Measurements from ENCODE around the gene C15orf39. TPM values are rescaled to one million over a fixed set of nuclear protein-coding genes. Genes with fewer than 3 reads are reported as not detected.

Gene C15orf39
- total RNA-seq, 4 donors from 2014 or later, result 10.6 to 18.3 (median 16.7) TPM

DNA sequence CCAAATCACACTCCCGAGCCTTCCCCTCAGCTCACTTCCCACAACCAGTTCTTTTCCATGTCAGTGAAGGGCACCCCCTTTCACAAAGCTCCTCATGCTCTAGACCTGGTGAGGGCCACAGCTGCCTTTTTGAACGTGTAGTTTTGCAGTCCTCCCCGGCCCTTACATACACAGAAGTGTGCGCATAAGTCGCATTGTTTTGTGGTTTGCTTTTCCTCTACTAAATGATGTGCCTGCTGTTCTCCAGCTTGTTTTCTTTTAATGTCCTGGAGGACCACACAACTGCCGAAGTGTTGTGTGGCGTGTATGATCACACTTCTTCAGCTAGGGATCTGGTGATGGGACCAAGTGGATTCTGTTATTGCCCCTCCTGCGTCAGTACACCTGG lies 7.6 kb downstream of the C15orf39 start:
- Histone ChIP-seq H3K36me3 (peaks cover 48 to 60% of the 10 kb centered on the region in 2 donors), H3K9me3 (no peaks in the 10 kb centered on the region), H3K27me3 (no peaks in the 10 kb centered on the region), H3K4me1 (peaks cover 4 to 13% of the 10 kb centered on the region in 2 donors), H3K4me3 (replicated peaks in 1 of 3) (no peak overlapping the region), H3K27ac (no peak overlapping the region)
- DNase-seq, result no peak
- no peak for TF ChIP-seq POLR2A (IDR thresholded peaks at IDR 0.05)
- TF ChIP-seq, protein P1, sequence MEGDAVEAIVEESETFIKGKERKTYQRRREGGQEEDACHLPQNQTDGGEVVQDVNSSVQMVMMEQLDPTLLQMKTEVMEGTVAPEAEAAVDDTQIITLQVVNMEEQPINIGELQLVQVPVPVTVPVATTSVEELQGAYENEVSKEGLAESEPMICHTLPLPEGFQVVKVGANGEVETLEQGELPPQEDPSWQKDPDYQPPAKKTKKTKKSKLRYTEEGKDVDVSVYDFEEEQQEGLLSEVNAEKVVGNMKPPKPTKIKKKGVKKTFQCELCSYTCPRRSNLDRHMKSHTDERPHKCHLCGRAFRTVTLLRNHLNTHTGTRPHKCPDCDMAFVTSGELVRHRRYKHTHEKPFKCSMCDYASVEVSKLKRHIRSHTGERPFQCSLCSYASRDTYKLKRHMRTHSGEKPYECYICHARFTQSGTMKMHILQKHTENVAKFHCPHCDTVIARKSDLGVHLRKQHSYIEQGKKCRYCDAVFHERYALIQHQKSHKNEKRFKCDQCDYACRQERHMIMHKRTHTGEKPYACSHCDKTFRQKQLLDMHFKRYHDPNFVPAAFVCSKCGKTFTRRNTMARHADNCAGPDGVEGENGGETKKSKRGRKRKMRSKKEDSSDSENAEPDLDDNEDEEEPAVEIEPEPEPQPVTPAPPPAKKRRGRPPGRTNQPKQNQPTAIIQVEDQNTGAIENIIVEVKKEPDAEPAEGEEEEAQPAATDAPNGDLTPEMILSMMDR (IDR thresholded peaks at IDR 0.05), result no peak
- 78 to 86% methylated on average over 8 of the region's 8 CpGs for WGBS, 2 donors
- intact Hi-C loops (cut with DNase I), result no loop called here

DNA sequence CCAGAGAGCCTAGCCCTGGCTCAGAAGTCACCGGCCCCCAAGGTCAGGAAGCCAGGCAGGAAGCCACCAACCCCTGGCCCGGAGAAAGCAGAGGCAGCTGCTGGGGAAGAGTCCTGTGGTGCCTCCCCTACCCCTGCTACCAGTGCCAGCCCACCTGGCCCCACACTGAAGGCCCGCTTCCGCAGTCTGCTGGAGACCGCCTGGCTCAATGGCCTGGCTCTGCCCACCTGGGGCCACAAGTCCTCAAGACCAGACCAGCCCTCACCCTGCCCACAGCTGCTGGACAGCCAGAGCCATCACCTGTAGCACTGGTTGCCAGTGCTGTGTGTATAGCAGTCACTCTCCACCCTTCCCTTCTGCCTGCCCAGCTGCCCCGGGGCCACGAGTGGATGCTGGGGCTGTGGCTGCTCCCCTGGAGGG lies 9.1 kb downstream of the C15orf39 start:
- DNase-seq, result no peak
- Histone ChIP-seq H3K4me3 (replicated peaks in 1 of 3) (no peak overlapping the region), H3K27me3 (no peaks in the 10 kb centered on the region), H3K36me3 (peaks cover 48 to 60% of the 10 kb centered on the region in 2 donors), H3K27ac (no peak overlapping the region), H3K9me3 (no peaks in the 10 kb centered on the region), H3K4me1 (peaks cover 0 to 8% of the 10 kb centered on the region in 2 donors)
- no peak for TF ChIP-seq POLR2A (IDR thresholded peaks at IDR 0.05)
- TF ChIP-seq, protein P1 (IDR thresholded peaks at IDR 0.05), result no peak
- WGBS, 2 donors, result 85% methylated on average over 2 of the region's 7 CpGs; no CpG with 5 or more reads in 1 of the 2 donors
- intact Hi-C loops (cut with DNase I), result no loop called here

DNA sequence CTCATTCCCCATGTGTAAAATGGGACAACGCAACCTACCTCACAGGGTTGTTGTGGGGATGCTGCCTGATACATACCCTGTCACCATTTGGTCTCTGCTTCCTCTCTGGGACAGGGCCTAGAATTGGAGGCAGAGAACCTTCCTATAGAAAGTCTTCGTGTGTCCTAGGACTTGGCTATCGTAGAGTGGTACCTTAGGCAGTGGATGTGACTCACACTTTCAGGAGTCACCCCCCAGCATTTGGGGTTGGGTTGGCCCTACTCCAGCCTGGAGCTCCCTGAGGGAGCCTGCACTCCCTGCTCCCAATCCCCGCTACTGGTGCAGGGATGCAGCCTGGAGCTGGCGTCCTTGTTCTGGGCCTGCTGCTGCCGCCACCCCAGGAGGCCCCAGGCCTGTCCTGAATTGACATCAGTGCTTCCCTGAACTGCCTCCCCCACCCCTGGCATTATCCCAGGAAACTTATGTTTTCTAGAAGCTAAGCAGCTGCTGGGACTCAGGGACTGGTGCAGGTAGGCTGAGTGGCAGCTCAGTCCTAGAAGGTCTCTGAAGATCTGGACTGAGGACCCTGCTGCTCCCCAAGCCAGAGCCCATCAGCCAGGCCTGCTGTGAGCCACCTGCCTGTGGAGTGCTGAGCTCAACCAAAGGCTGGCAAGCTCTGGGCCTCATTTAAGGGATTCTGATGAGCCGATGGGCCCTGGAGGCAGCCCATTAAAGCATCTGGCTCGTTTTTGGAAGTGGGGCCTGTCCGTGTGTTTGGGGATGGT lies 9.9 kb downstream of the C15orf39 start:
- no peak for DNase-seq
- H3K27me3 ChIP-seq, result no peaks in the 10 kb centered on the region
- H3K4me3 ChIP-seq (replicated peaks in 1 of 3), result no peak overlapping the region
- H3K4me1 ChIP-seq, result peaks cover 0 to 8% of the 10 kb centered on the region in 2 donors
- WGBS, 2 donors, result 83 to 91% methylated on average over 4 to 9 of the region's 9 CpGs
- intact Hi-C loops (cut with DNase I), result no loop called here
- H3K27ac ChIP-seq, result no peak overlapping the region
- no peaks in the 10 kb centered on the region for H3K9me3 ChIP-seq
- peaks cover 43 to 55% of the 10 kb centered on the region in 2 donors for H3K36me3 ChIP-seq
- no peak for TF ChIP-seq POLR2A (IDR thresholded peaks at IDR 0.05)
- TF ChIP-seq, protein P1 (IDR thresholded peaks at IDR 0.05), result no peak

DNA sequence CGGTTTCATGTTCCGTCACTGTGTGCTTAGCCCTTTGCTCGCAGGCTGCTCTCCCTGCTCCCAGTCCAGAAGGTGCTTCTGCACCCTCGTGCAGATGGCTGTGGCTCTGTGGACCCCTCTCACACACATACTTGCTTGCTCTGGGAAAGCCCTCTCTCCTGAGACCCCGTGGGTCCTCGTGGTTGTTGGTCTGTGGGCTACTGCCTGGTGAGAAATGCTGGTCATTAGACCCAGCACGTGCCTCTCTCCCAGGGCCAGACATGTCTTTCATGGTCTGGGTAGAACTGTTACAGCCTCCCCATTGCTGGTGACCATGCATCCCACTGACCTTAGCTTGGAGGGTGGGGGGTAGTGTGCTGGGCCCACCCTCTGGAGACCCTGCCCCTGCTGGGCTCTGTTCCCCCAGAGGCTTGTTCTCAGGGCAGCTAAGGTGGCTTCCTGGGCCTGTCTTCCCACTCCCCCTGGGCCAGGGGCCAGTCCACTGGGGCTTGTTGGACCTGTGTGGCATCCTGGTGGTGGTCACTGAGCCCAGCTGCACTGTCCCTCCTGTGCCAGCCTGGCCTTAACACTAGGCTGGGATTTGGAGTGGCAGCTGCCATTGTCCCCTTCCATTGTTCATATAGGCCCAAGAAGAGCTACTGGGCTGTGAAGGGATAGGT lies 10.6 kb downstream of the C15orf39 start:
- no peak for TF ChIP-seq POLR2A (IDR thresholded peaks at IDR 0.05)
- TF ChIP-seq, protein P1 (IDR thresholded peaks at IDR 0.05), result no peak
- 81 to 85% methylated on average over 6 to 7 of the region's 7 CpGs for WGBS, 2 donors
- H3K27me3 ChIP-seq, result no peaks in the 10 kb centered on the region
- peaks cover 37 to 49% of the 10 kb centered on the region in 2 donors for H3K36me3 ChIP-seq
- H3K4me3 ChIP-seq (replicated peaks in 1 of 3), result no peak overlapping the region
- peaks cover 0 to 8% of the 10 kb centered on the region in 2 donors for H3K4me1 ChIP-seq
- DNase-seq, result no peak
- no peak overlapping the region for H3K27ac ChIP-seq
- no peaks in the 10 kb centered on the region for H3K9me3 ChIP-seq
- intact Hi-C loops (cut with DNase I), result no loop called here
